ENCODE data around the gene MIA.
A peak's percentile ranks its signal among the peaks of the same experiment; 100 is the strongest.
"Not testable (repeated sequence)": the region's sequence is repeated elsewhere in the genome, so short reads cannot be mapped to it uniquely, and the experiment has no call there.

MIA gene

DNA sequence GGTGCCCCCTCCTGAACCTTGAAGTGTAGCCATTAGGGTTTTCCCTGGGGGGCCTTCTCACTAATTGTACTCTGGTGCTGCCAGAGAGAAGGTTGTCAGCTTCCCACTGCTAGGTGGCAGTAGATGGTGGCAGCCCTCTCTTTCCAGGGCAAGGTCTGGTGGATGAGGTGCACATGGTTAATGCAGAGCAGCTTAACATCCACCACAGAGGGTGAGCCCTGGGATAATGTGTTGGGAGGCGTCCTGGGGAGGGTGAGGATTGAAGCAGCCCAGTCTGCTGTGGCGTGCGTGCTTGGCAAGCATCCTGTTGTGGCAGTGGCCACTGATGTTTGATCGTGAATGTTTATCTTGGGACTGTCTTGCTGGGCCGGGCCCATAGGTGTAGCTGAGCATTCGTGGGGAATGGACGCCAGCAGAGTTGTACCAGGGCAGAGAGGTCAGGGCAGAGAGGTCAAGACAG lies 29.5 kb downstream of the MIA start:
- no peak for DNase-seq

DNA sequence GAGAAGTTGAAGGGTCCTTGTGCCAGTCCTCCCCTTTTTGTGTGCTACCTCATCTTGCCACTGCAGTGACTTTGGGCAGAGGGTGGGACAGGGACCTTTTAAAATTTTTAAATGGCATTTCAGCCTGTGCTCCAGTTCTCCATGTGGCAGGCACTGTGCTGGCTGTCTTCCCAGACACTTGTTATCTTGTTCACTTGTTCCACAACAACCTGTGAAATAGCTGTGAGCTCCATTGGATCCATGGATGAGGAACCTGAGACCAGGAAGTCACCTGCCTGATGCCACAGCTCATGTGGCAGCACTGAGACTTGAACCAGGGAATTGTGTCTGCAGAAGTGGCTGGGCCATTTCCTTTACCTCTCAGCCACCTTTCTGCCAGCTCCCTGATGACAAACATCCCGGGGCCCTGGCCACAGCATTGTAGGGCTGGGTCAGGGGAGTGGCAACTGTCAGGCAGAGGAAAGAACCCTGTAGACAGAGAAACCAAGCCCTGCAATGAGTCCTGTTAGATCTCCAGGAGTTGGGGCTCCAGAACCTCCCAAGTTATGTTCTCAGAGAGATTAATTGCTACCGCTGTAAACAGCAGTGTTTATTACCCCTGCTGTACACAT lies 30.0 kb downstream of the MIA start:
- DNase-seq, result peak; percentile 8

DNA sequence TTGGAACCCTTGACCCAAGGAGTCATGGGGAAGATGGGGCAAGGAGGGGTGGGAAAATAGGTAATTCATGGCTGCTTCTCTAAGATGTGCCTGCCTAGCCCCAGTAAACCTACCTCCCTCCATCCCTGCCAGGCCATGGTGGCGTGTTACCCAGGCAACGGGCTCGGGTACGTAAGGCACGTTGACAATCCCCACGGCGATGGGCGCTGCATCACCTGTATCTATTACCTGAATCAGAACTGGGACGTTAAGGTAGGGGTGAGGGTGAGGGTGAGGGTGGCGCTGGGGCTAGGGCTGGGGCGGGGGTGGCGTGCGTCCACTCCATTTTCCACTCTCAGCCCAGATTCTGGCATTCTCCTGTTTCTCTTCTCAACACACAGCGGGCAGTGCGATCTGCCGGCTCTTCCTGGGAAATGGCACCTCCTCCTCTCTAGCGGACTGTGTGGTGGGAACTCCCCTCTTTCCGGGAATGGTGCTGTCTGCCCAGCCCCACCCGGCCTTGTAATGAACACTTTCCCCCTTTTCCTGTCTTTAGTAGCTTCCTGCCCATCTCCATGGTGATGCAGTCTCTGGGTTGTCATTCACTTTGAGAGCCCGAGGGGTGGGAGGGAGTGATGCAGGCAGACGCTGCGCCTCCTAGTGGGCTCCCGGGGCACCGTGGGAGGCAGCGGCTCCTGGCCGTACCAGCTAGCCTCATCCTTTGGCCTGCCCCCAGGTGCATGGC lies 31.3 kb downstream of the MIA start:
- DNase-seq, result no peak

DNA sequence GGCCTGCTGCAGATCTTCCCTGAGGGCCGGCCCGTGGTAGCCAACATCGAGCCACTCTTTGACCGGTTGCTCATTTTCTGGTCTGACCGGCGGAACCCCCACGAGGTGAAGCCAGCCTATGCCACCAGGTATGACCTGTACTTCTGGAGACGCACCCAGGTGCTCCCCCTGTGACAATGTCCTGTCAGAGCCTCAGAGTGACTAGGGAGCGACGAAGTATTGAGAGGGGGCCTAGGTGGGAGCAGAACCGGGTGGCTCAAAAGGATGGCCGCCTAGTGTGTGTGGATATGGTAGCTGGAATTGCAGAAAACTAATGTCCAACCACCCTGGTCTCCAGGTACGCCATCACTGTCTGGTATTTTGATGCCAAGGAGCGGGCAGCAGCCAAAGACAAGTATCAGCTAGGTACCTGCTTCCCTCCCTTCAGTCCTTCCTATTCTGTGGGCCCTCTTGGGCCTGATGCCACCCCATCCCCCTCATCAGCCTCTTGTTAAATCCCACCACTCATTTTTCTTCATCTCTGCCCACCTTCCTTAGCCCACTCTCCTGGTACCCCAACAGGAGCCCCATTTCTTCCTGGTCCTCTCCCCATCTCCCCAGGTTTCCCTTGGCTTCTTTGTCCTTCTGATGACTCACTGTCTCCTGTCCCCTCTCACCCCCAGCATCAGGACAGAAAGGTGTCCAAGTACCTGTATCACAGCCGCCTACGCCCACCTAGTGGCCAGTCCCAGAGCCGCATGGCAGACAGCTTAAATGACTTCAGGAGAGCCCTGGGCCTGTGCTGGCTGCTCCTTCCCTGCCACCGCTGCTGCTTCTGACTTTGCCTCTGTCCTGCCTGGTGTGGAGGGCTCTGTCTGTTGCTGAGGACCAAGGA lies 32.1 kb downstream of the MIA start:
- no peak for DNase-seq

DNA sequence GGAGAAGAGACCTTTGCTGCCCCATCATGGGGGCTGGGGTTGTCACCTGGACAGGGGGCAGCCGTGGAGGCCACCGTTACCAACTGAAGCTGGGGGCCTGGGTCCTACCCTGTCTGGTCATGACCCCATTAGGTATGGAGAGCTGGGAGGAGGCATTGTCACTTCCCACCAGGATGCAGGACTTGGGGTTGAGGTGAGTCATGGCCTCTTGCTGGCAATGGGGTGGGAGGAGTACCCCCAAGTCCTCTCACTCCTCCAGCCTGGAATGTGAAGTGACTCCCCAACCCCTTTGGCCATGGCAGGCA lies 32.7 kb downstream of the MIA start:
- no peak for DNase-seq

DNA sequence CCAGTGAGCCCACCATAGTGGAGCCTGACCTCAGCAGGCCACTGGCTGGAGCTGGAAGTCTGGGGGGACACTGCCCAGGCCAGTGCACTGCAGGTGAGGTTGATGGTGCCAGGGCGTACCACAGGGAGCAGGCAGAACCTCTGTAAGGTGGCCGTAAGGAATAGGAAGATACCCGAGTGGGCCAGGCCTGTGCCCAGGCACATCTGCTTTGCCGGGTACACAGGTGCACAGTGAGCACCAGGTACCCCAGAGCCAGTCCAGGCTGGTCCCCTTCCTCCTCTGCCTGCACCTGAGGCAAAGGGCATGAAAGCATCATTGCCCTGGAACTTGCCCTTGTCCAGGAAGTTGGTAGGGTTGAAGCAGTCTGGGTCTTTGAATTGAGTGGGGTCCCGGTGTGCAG lies 33.2 kb downstream of the MIA start:
- no peak for DNase-seq

DNA sequence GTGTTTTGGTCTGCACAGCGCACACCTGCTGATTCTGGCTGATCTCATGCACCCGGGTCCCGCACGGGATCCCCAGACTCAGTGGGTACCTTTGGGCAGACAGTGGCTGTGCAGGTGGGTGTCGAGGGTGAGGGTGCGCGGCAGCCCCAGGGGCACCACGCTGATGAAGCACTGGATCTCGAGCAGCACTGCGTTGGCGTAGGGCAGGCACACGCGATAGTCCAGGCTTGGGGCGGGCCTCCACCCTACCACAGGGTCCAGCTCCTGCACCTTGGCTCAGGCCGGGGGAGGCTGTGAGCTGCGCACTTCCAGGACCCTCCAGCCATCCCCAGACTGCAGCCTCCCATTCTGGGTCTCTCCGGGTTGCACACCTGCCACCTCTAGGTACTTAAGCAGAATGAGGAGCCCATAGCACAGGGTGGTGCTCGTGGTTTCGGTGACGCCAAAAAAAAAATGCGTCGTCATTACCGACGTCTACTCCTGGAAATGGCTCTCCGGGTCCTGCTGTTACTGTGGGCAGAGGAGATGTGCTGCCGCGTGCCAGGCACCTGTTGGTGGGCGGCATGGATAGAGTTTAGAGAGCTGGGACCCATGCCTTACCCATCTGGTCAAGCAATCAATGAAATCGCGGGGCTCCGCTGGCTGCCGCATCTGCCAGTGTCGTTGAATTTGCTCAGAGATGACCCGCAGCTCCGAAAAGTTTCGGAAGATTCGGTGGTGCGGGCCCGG lies 34.2 kb downstream of the MIA start:
- no peak for DNase-seq

DNA sequence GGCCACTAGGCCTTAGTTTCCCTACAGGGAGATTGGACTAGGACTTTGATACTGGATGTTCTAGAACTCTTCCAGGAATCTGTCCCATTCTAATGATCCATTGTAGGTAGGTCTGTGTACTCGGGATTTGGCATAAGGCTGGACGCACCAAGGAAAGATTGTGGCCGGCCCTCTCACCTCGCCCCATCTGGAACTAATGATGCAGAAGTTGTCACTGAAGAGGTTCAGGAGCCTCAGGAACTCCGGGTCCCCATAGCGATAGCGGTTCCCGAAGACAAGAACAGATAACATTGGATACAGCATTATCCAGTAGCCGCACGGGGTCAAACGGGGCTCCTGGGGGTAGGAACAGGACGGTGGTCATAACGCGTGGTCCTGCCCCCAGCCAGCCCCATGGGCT lies 34.8 kb downstream of the MIA start:
- no peak for DNase-seq

DNA sequence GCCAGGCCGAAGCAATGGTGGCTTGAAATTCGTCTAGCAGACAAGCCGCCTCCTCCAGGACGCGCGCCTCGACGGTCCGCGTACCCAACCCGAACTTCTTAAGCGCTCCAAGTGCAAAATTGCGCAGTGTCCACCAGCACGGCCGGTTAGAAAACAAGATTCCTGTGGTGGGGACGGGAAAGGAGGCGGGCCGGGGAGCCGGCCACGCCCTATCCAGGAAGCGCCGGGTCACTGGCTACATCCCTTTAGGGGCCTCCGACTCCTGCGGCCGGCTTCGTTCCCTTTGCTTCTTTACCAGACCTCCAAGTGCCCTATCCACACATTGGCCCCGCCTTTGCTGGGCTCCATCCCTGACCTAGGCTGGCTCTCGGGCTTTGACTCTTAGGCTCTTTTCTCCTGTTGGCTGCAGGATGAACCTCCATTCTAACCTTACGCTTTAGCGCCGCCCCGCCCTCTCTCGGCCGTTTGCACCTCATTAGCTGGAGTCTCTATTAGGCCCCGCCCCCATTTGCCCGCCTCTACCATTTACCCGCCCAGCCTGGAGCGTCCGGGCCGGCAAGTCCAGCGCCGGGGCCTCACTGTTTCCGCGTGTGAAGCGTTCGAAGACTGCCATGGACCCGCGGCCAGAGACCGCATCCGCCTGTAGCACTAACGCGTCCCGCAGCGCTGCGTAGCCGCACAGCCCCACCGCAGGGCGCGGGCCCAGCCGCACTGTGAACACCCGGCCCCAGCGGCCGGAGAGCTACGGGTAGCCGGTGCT lies 35.5 kb downstream of the MIA start:
- DNase-seq, result not testable (repeated sequence)

DNA sequence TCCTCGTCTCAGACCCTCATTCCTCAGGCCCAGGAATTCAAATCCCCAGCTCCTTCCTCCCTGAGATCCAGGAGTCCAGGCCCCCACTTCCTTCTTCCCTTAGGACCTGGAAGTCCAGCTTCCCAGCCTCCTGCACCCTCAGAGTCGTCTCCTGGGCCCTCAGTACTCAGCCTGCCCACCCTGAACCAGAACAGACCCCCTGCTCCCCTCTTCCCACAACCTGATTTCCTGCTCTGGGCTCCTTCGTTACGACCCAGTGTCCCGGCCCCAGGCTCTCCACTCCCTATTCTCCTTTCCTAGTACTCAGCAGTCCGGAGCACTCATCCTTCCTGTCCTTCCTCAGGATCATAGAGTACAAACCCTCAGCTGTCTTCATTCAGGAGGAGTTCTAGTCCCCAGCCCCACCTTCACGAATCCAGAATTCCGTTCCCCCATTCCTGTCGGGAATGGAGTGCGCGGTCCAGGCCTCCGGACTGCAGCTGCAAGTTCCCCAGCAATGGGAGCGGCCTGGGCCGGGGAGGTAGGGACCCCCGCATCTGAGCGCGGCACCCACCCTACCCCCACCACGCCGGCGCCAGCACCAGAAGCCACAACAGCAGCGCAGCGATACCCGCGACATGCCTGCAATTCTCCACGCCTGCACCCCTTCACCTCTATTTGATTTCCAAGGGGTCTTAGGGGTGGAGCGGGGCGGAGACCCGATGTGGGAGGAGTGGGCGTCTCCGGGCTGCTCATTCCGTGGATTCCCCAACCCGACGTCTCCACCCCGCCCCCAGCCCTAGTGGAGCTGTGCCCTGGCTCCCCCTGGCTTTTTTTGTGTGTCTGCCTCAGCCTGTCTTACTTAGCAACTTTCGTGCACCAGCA lies 36.4 kb downstream of the MIA start:
- DNase-seq, result no peak

DNA sequence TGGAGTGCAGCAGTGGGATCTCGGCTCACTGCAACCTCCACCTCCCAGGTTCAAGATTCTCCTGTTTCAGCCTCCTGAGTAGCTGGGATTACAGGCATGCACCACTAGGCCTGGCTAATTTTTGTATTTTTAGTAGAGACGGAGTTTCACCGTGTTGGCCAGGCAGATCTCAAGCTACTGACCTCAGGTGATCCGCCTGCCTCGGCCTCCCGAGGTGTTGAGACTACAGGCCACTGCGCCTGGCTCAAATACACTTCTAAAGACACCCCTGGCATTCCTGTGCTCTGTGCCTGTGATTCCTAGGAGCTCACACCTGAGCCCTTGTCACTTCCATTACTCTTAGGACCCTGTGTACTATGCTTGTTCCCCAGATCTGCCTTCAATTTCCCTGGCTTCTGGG lies 37.2 kb downstream of the MIA start:
- DNase-seq, result not testable (repeated sequence)

DNA sequence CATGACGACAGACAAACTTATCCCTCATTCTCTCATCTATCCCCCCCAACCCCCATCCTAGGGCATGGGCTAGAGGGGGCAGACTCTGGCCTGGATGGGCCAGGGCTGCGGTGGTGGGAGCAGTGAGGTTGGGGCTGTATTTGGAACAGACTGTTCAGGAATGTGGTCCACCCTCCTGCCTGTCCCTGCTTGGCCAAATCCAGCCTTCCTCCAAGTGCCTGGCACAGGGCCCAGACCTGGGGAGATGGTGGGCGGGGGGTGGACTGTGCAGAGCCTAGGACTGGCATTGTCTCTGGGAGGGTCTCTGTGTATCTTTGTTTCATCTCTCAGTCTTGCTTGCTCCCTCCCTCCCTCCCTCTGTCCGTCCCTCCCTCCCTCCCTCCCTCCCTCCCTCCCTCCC lies 37.9 kb downstream of the MIA start:
- no peak for DNase-seq

DNA sequence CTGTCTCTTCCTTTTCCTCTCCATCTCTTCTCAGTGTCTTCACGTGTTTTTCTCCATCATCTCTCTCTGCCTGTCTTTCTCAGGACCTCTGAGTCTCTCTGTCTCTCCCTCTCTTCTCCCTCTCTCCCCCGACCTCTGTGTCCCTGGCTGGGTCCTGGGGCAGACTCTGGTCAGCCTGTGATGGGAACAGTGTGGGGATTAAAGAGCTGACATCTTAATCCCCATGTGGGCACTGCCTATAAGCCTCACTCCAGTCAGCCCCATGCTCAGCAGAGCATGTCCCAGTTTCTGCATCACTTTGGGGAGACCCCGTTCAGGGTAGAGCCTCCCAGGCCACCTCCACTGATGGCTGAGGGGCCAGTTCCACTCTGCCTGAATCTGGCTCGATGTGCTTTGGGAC lies 39.9 kb downstream of the MIA start:
- DNase-seq, result no peak

DNA sequence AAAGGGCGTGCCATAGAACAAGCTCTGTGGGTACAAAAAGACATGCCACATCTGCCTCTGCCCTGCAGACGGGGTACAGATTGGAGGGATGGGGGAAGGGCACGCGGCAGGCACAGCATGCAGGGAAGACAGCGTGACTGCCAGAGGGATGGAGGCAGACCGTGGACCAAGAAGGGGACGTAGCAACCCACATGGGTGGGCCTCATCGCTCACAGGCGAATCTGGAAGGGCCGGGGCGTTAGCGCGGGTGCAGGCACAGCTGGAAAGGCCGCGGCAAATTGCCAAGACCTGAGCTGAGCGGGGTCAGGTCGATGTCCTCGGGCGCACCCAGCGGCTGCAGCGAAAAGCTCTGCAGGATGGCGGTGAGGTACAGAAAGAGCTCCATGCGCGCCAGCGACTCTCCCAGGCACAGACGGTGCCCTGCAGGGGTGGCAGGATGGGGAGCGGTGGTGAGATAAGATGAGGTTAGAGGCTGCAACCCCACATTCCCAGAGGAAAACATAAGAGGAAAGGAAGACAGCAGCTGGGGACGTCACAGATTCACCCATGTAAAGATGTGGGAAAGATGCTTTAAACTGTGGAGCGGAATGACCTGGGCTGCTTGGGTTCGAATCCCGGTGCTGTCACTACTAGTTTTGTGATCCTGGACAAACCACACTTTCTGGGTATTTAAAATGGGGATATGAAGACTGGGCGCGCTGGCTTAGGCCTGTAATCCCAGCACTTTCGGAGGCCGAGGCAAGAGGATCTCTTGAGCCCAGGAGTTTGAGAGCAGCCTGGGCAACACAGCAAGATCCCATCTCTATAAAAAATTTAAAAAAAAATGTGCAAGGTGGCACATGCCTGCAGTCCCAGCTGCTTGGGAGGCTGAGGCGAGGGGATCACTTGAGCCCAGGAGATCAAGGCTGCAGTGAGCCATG lies 43.4 kb downstream of the MIA start:
- peak; percentile 28 for DNase-seq

DNA sequence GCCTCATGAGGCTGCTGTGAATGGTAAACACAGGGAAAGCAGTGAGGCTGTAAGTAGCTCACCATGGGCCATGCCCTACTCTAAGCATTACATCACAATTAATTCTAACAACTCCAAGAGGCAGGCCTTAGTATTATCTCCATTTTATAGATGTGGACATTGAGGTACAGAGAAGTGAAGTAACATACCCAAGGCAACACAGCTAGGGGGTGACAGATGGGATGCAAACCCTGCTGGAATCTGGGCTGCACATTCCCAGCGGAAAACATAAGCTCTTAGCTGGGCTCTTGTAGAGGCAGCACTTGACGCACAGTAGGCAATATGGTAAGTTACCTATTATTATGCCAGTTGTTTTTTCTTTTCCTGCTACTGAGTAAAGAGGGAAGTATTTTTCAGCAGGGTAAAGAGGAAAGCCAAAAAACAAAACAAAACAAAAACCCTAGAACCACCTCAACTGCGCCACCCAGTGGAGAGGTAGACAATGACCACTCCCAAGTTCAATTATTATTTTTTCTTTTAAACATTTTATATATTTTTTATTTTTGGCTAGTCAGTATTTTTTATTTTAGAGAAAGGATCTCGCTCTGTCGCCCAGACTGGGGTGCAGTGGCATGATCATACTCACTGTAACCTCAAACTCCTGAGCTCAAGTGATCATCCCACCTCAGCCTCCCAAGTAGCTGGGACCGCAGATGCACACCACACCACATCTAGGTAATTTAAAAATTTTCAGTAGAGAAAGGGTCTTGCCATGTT lies 44.3 kb downstream of the MIA start:
- DNase-seq, result not testable (repeated sequence)

DNA sequence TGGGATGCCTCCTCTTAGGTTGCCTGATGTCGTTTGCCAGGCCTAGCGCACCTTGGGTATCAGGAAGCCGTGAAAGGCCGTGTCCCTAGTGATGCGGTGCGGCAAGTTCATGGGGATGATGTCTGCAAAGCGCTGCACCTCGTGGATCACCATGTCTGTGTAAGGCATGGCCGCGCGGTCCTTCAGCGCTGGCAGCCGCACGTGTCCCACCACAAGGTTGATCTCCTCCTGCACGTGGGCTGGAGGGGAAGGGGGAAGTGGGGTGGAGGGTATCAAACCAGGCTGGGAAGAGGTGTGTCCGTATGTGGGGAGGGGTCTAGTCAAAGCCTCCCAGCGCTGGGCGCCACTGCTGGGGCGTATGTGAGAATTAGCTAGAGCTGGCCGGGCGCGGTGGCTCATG lies 46.8 kb downstream of the MIA start:
- DNase-seq, result no peak

DNA sequence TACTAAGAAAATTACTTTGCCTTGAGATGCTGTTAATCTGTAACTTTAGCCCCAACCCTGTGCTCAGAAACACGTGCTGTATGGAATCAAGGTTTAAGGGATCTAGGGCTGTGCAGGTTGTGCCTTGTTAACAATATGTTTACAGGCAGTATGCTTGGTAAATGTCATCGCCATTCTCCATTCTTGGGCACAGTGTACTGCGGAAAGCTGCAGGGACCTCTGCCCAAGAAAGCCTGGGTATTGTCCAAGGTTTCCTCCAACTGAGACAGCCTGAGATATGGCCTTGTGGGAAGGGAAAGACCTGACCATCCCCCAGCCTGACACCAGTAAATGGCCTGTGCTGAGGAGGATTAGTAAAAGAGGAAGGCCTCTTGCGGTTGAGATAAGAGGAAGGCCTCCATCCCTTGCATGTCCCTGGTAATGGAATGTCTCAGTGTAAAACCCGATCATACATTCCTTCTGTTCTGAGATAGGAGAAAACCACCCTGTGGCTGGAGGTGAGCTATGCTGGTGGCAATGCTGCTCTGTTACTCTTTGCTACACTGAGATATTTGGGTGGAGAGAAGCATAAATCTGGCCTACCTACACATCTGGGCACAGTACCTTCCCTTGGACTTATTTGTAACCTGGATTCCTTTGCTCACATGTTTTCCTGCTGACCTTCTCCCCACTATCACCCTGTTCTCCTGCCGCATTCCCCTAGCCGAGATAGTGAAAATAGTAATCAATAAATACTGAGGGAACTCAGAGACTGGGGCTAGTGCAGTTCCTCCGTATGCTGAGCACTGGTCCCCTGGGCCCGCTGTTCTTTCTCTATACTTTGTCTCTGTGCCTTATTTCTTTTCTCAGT lies 47.6 kb downstream of the MIA start:
- DNase-seq, result not testable (repeated sequence)

DNA sequence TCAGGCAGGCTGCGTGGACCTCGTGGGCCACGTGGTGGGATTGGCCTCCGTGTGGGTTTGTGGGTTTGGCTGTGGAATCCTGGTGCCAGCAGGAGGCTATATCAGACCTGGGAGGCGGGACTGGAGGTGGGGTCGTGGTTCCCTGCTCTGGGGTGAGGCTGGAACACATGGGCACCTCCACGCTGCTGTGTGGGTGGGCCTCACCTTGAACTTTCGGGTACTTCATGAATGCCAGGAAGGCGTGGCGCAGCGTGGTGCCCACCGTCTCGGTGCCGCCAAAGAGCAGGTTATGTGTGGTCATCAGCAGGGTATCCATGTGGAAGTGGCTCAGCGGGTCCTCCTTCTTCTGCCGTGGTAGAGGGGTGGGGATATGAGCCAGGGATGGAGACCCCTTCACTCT lies 49.6 kb downstream of the MIA start:
- DNase-seq, result not testable (repeated sequence)

Measured in DMS79 (cell line).